ENCODE measurements around the gene OR5V1.
"Not testable (repeated sequence)": the region's sequence is repeated elsewhere in the genome, so short reads cannot be mapped to it uniquely, and the experiment has no call there.

Gene OR5V1

DNA sequence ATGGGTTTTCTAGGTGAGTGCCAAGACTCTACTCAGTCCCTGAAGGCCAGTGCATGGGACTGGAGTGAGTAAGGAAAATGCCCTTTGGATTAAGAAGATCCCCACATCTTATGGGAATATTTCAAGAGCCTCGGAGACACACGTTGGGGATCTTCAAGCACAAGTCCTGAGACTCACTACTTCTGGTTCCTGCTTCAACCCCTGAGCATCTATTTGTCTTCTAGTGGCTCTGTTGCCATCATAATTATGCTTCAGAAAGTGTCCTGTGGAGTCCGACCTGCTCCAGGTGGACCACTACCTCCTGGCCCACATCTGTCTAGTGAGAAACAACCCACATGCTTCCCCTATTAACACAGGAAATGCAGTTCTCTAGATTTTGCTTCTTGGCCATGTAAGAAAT is at the start of gene OR5V1:
OR5V1 (minus strand) TSS at position 101 of the 400 bp plus-strand sequence. CDS start 12,670 bp downstream, outside the sequence.
- no peak for DNase-seq

DNA sequence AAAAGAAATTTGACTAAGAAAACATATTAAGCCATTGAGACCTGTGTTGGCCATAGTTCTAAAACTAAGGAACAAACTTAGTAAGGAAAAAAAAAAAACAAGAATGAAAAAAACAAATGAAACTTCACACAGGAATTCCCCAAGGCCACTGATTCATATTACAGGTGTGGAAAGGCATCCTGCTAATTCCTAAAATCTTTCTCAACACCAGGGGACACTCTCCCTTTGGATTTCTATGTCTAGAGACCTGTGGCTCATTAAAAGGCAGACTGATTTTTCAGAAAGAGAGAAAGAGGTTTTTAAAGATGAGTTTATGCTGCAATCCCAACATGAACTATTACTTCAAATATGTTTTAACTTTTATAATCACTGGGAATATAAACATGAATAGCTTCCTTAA is 45.9 kb upstream of the OR5V1 start, which contains the start of gene OR12D1:
OR12D1 (plus strand) TSS at position 341 of the 400 bp plus-strand sequence.
- no peak for DNase-seq

GRCh38 chr6:29403801-29404200 is 35.1 kb upstream of the OR5V1 start:
- no peak for DNase-seq

- no peak for DNase-seq
These were observed 30.9 kb upstream of the OR5V1 start for GRCh38 chr6:29399525-29399924.

DNA sequence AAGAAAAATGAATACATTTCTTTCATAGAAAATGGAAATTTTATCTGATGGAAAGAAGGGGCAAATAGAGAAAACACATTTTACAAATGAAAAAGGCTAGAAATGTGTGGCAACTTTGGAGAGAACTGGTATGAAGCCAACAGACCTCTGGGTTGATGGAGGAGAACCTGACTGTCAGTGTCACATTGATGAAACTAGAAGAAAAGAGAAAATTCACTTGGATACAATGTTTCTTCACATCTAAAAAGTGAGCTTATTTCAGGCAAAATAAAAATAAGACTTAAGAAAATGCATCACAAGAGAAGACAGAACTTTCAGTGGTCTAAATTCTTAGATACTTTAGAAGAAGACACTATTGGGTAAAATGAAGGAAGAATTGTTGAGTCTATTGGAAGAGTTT is 26.7 kb upstream of the OR5V1 start, which contains the start of gene OR12D2:
OR12D2 (plus strand) TSS at position 301 of the 400 bp plus-strand sequence. CDS start 1,069 bp downstream, outside the sequence.
- no peak for DNase-seq

- DNase-seq: no peak
These were observed 19.9 kb upstream of the OR5V1 start for GRCh38 chr6:29388533-29388932.

DNA sequence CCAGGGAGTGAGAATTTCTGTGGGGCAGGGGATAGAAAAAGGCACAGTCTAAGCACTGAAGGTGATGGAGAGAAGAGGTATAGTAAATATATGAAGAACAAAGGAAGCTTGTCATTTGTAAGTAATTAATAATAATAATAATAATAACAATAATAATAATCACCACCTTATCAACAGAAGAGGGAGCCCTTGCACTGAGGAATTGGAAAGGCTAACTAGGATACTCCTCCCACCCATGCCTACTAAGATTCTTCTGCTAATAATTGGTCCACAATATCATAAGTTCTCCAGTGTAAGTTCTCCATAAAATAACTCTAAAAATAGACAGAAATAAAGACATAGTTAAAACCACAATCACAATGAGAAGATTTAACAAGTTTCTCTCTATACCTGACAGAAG is 7.3 kb upstream of the OR5V1 start:
- DNase-seq: no peak

DNA sequence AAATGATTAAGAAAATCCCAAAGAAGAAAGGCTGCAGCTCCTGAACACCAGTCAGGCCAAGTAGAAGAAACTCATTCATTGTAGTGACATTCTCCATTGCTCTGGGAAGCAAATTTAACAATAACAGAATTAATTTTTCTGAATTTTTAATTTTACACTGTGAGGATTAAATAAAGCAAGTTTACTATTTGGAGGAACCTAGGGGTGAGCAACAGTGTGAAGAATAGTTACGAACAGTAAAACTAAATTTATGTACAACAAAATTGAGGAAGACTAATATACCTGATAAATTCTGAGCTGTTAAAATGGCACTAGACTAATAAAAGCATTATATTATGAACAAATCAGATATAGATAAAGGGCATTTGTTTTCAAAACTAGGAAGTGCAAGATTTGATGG is 6.5 kb upstream of the OR5V1 start, which contains the start of gene OR12D3:
OR12D3 (minus strand) TSS at position 101 of the 400 bp plus-strand sequence; CDS start at position 97, 4 bp downstream.
- no peak for DNase-seq

GRCh38 chr6:29355603-29356002 is 13.1 kb downstream of the OR5V1 start:
- DNase-seq: no peak

- DNase-seq: no peak
These were observed 13.7 kb downstream of the OR5V1 start for GRCh38 chr6:29354980-29355379.

DNA sequence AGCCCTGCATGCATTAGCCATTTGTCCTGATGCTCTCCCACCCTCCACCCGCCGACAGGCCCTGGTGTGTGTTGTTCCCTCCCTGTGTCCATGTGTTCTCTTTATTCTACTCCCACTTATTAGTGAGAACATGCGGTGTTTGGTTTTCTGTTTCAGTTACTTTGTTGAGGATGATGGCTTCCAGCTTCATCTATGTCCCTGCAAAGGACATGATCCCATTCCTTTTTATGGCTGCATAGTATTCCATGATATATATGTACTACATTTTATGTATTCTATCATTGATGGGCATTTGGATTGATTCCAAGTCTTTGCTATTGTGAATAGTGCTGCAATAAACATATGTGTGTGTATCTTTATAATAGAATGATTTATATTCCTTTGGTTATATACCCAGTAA is 19.3 kb downstream of the OR5V1 start:
- not testable (repeated sequence) for DNase-seq

- no peak for DNase-seq
These were observed 23.3 kb downstream of the OR5V1 start for GRCh38 chr6:29345380-29345779.

DNA sequence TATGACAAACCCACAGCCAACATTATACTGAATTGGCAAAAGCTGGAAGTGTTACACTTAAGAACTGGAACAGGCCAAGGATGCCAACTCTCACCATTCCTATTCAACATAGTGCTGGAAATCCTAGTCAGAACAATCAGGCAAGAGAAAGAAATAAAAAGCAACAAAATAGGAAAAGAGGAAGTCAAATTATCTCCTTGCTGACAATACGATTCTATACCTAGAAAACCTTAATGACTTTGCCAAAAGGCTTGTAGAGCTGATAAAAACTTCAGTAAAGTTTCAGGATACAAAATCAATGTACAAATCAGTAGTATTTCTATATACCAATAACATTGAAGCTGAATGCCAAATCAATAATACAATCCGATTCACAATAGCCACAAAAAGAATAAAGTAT is 32.4 kb downstream of the OR5V1 start:
- DNase-seq: no peak

DNA sequence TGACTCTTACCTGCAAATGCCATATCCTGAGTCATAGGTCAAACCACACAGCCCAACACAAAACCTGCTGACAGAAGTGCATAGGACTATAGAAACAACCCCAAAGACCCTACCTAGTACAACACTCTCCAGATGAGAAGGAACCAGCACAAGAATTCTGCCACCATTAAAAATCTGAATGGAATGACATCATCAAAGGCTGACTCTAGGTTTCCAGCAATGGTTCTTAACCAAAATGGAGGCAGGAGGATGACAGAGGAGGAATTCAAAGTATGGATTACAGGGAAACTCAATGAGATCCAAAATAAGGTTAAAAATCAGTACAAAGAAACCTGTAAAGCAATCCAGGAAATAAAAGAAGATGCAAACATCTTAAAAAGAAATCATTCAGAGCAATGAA is 36.0 kb downstream of the OR5V1 start:
- DNase-seq: no peak

DNA sequence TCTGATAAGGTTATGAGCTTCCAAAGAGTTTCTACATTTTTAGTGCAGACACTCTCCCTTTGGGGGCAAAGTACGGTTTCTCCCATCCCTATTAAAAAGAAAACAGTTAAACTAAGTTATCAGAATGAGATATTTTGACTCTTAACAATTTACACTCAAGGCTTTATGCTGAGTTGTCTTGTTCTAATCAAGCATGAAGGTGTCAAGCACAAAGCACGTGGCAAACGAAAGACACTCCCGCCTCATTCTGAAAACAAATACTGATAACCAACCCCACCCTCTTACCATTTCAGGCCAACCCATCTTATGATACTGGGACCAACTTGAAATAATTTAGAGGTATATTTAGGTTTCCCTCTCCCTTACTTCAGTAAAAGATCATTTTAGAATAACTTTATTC is 42.9 kb downstream of the OR5V1 start:
- no peak for DNase-seq

DNA sequence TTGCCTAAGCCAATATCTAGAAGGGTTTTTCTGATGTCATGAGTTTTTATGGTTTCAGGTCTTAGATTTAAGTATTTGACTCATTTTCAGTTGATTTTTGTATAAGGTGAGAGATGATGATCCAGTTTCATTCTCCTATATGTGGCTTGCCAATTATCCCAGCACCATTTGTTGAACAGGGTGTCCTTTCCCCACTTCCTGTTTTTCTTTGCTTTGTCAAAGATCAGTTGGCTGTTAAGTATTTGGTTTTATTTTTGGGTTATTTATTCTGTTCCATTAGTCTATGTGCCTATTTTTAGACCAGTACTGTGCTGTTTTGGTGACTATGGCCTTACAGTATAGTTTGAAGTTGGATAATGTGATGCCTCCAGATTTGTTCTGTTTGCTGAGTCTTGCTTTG is 45.3 kb downstream of the OR5V1 start:
- not testable (repeated sequence) for DNase-seq

DNA sequence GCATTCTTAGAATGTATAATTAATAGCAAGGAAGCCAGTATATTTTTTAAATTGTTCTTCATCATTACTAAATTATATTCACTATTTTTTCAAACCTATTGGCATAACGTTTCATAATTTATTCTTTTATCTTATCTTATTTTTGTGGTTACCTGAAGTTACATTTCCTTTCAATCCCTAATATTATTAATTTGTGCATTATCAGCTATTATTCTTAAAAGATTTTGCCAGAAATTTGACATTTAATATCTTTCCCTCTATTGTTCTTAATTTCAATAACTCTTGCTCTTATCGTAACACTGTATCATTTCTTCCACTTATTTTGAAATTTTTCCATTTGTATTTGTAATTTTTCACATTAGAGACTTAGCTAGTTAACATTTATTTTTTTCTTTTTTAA is 48.7 kb downstream of the OR5V1 start:
- DNase-seq: no peak
